Measurements from ENCODE around the gene TNPO3. TPM values are rescaled to one million over a fixed set of nuclear protein-coding genes. Genes with fewer than 3 reads are reported as not detected.
"Not testable (repeated sequence)": the region's sequence is repeated elsewhere in the genome, so short reads cannot be mapped to it uniquely, and the experiment has no call there.

The TNPO3 gene
- total RNA-seq, 1 donor from 2014 or later, result 56.2 TPM

DNA sequence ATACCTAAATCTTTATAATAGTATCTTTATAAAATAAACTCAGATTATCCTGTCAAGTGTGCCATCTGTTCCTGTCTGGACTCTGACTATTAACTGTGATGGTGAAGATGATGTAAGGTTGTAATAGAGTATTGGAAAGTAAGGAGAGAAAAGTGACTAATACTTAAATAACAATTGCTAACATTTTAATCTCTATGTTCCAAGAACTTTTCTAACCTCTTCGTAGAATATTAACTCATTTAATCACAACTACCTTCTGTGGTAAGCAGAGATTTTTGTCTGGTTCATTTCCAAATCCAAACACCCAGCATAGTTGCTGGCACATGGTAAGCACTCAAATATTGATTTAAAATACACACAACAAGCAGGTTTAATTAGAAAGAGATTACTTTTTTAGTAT, 2.5 kb downstream of the TNPO3 start:
- no peak overlapping the region for H3K27ac Mint-ChIP-seq
- POLR2A ChIA-PET, result interaction anchor here (0.5 to 1.6 kb wide), 2 partner anchors 113 to 224 kb away, joined by 3 to 6 read pairs; no protein-coding TSS in a partner anchor
- no peaks in the 10 kb centered on the region for H3K9me3 Mint-ChIP-seq
- ATAC-seq (ENCODE audit: low read depth), result no peak
- H3K4me3 Mint-ChIP-seq, result peak overlapping the region; percentile 99
- intact Hi-C loops (cut with micrococcal nuclease), result no loop called here
- peaks cover 45% of the 10 kb centered on the region for H3K36me3 Mint-ChIP-seq (ENCODE audit: low read depth)
- no peaks in the 10 kb centered on the region for H3K27me3 Mint-ChIP-seq
- CTCF ChIA-PET, result no interaction called here
- H3K4me1 Mint-ChIP-seq, result peaks cover 60% of the 10 kb centered on the region
- TF ChIP-seq, protein P1, sequence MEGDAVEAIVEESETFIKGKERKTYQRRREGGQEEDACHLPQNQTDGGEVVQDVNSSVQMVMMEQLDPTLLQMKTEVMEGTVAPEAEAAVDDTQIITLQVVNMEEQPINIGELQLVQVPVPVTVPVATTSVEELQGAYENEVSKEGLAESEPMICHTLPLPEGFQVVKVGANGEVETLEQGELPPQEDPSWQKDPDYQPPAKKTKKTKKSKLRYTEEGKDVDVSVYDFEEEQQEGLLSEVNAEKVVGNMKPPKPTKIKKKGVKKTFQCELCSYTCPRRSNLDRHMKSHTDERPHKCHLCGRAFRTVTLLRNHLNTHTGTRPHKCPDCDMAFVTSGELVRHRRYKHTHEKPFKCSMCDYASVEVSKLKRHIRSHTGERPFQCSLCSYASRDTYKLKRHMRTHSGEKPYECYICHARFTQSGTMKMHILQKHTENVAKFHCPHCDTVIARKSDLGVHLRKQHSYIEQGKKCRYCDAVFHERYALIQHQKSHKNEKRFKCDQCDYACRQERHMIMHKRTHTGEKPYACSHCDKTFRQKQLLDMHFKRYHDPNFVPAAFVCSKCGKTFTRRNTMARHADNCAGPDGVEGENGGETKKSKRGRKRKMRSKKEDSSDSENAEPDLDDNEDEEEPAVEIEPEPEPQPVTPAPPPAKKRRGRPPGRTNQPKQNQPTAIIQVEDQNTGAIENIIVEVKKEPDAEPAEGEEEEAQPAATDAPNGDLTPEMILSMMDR (IDR thresholded peaks at IDR 0.05), result no peak
- no peak for DNase-seq

DNA sequence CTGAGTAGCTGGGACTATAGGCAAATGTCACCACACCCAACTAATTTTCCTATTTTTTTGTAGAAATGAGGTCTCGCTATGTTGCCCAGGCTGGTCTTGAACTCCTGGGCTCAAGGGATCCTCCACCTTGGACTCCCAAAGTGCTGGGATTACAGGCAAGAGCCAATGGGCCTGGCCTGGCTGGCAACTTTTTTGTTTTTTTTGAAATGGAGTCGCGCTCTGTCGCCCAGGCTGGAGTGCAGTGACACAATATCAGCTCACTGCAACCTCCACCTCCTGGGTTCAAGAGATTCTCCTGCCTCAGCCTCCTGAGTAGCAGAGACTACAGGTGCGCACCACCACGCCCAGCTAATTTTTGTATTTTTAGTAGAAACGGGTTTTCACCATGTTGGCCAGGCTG, 3.5 kb downstream of the TNPO3 start:
- H3K9me3 Mint-ChIP-seq; H3K27me3 Mint-ChIP-seq; DNase-seq; intact Hi-C loops (cut with micrococcal nuclease); H3K4me3 Mint-ChIP-seq; ATAC-seq (ENCODE audit: low read depth); H3K27ac Mint-ChIP-seq: not testable (repeated sequence)
- H3K4me1 Mint-ChIP-seq, result peaks cover 70% of the 10 kb centered on the region
- CTCF ChIA-PET, result interaction anchor here (0.6 to 0.9 kb wide), 2 partner anchors 168 to 227 kb away, joined by 3 to 5 read pairs; no protein-coding TSS in a partner anchor
- H3K36me3 Mint-ChIP-seq (ENCODE audit: low read depth), result peaks cover 53% of the 10 kb centered on the region
- POLR2A ChIA-PET, result interaction anchor here (0.5 to 0.9 kb wide), 2 partner anchors 9 to 46 kb away, joined by 3 to 5 read pairs; no protein-coding TSS in a partner anchor

- ChIA-PET CTCF (no interaction called here), POLR2A (no interaction called here)
- no peak overlapping the region for H3K4me3 Mint-ChIP-seq
- intact Hi-C loops (cut with micrococcal nuclease), result loop anchor here (2.0 kb wide), 1 partner anchor 17 kb away; no protein-coding TSS in a partner anchor
- no peak overlapping the region for H3K27ac Mint-ChIP-seq
- H3K36me3 Mint-ChIP-seq (ENCODE audit: low read depth), result peaks cover 45% of the 10 kb centered on the region
- H3K4me1 Mint-ChIP-seq, result peaks cover 67% of the 10 kb centered on the region
- no peaks in the 10 kb centered on the region for H3K9me3 Mint-ChIP-seq
- no peaks in the 10 kb centered on the region for H3K27me3 Mint-ChIP-seq
- no peak for ATAC-seq (ENCODE audit: low read depth)
- DNase-seq, result no peak
- TF ChIP-seq, protein P1 (IDR thresholded peaks at IDR 0.05), result no peak
These were observed 7.2 kb downstream of the TNPO3 start for GRCh38 chr7:129047761-129048160.

GRCh38 chr7:129045682-129046081, 9.2 kb downstream of the TNPO3 start:
- Mint-ChIP-seq H3K27me3 (no peaks in the 10 kb centered on the region), H3K27ac (no peak overlapping the region), H3K4me1 (peaks cover 71% of the 10 kb centered on the region), H3K4me3 (no peak overlapping the region), H3K9me3 (no peaks in the 10 kb centered on the region), H3K36me3 (ENCODE audit: low read depth) (peaks cover 48% of the 10 kb centered on the region)
- TF ChIP-seq, protein P1 (IDR thresholded peaks at IDR 0.05), result no peak
- intact Hi-C loops (cut with micrococcal nuclease), result loop anchor here (2.0 kb wide), 1 partner anchor 15 kb away; no protein-coding TSS in a partner anchor
- ChIA-PET CTCF (no interaction called here), POLR2A (interaction anchor here (0.6 to 1.3 kb wide), 3 partner anchors 9 to 106 kb away, joined by 3 read pairs; partner anchors contain the start of gene TNPO3)
- DNase-seq (no peak), ATAC-seq (ENCODE audit: low read depth) (no peak)

- intact Hi-C loops (cut with micrococcal nuclease), result no loop called here
- CTCF ChIA-PET, result interaction anchor here (0.6 kb wide), 1 partner anchor 228 kb away, joined by 4 read pairs; no protein-coding TSS in a partner anchor
- no peak overlapping the region for H3K27ac Mint-ChIP-seq
These were observed 11.9 kb downstream of the TNPO3 start for GRCh38 chr7:129043012-129043411.

More at GRCh38 chr7:129043012-129043411, 11.9 kb downstream of the TNPO3 start:
- ATAC-seq (ENCODE audit: low read depth) (no peak), DNase-seq (no peak)
- POLR2A ChIA-PET, result interaction anchor here (1.6 kb wide), 1 partner anchor 12 kb away, joined by 9 read pairs; the partner anchor contains the start of gene TNPO3
- no peaks in the 10 kb centered on the region for H3K27me3 Mint-ChIP-seq
- H3K4me3 Mint-ChIP-seq, result no peak overlapping the region
- TF ChIP-seq, protein P1 (IDR thresholded peaks at IDR 0.05), result no peak
- peaks cover 64% of the 10 kb centered on the region for H3K4me1 Mint-ChIP-seq
- peaks cover 53% of the 10 kb centered on the region for H3K36me3 Mint-ChIP-seq (ENCODE audit: low read depth)
- H3K9me3 Mint-ChIP-seq, result no peaks in the 10 kb centered on the region

Data from activated B cell treated with CpG ODN at 0.5 μM for 24 hours (primary cell).